Type B pancreatic cell (in vitro differentiated cells): Measurements from ENCODE around the gene ORC6. TPM values are rescaled to one million over a fixed set of nuclear protein-coding genes. Genes with fewer than 3 reads are reported as not detected.

Source experiments
- DNase-seq: peaks from one replicate; pipeline ENCODE4 v3.0.0; 2021; ENCODE audit warnings: mixed read lengths; ENCODE audit not compliant: unreplicated experiment; ENCODE audit errors: extremely low spot score
- H3K27ac Mint-ChIP-seq: 2 replicates; pipeline ENCODE4 v1.8.0; 2021; ENCODE audit warnings: mild to moderate bottlenecking, mixed read lengths
- H3K27me3 Mint-ChIP-seq: 2 replicates; pipeline ENCODE4 v1.8.0; 2021; ENCODE audit warnings: mixed read lengths
- H3K36me3 Mint-ChIP-seq: 2 replicates; pipeline ENCODE4 v1.8.0; 2021; ENCODE audit warnings: mixed read lengths
- H3K4me1 Mint-ChIP-seq: one replicate; pipeline ENCODE4 v1.8.0; 2021; ENCODE audit warnings: mixed read lengths; ENCODE audit not compliant: unreplicated experiment
- H3K4me3 Mint-ChIP-seq: 2 replicates; pipeline ENCODE4 v1.8.0; 2021; ENCODE audit warnings: mild to moderate bottlenecking, mixed read lengths
- H3K9me3 Mint-ChIP-seq: 2 replicates; pipeline ENCODE4 v1.8.0; 2021; ENCODE audit warnings: mixed read lengths
- CTCF ChIP-seq: fragments of 200-600 bp; sonication (generic); conservative IDR thresholded peaks from 2 replicates; pipeline ENCODE4 v1.5.0; 2021; ENCODE audit warnings: antibody characterized with exemption, mild to moderate bottlenecking
- total RNA-seq: library from RNA; stranded (reverse); gene quantifications from 2 replicates; pipeline ENCODE4 v1.2.1, GENCODE V29; 2021; ENCODE audit warnings: low replicate concordance

ORC6 gene
- total RNA-seq, 1 donor from 2014 or later = 48.8 TPM

- Mint-ChIP-seq H3K27me3 (no peaks in the 10 kb centered on the region), H3K4me1 (no peaks in the 10 kb centered on the region), H3K4me3 (no peak overlapping the region), H3K36me3 (no peaks in the 10 kb centered on the region), H3K9me3 (no peaks in the 10 kb centered on the region), H3K27ac (no peak overlapping the region)
- TF ChIP-seq CTCF = no peak
- DNase-seq = no peak
These were observed 25.5 kb downstream of the ORC6 start for GRCh38 chr16:46714797-46715591.

GRCh38 chr16:46715769-46716305 lies 26.4 kb downstream of the ORC6 start:
- no peak overlapping the region for H3K4me3 Mint-ChIP-seq
- no peak for DNase-seq
- H3K9me3 Mint-ChIP-seq = no peaks in the 10 kb centered on the region
- no peaks in the 10 kb centered on the region for H3K27me3 Mint-ChIP-seq
- H3K4me1 Mint-ChIP-seq = no peaks in the 10 kb centered on the region
- no peaks in the 10 kb centered on the region for H3K36me3 Mint-ChIP-seq
- no peak for TF ChIP-seq CTCF
- no peak overlapping the region for H3K27ac Mint-ChIP-seq

- Mint-ChIP-seq H3K36me3 (no peaks in the 10 kb centered on the region), H3K27me3 (no peaks in the 10 kb centered on the region), H3K9me3 (no peaks in the 10 kb centered on the region), H3K27ac (no peak overlapping the region), H3K4me3 (no peak overlapping the region), H3K4me1 (no peaks in the 10 kb centered on the region)
- TF ChIP-seq CTCF = no peak
- no peak for DNase-seq
These were observed 28.2 kb downstream of the ORC6 start for GRCh38 chr16:46717692-46718091.

- Mint-ChIP-seq H3K9me3 (no peaks in the 10 kb centered on the region), H3K4me1 (no peaks in the 10 kb centered on the region), H3K27me3 (no peaks in the 10 kb centered on the region), H3K4me3 (no peak overlapping the region), H3K36me3 (no peaks in the 10 kb centered on the region), H3K27ac (no peak overlapping the region)
- TF ChIP-seq CTCF = no peak
- DNase-seq = no peak
These were observed 28.8 kb downstream of the ORC6 start for GRCh38 chr16:46718214-46718613.

GRCh38 chr16:46719528-46719927 lies 30.1 kb downstream of the ORC6 start:
- H3K4me3 Mint-ChIP-seq = no peak overlapping the region
- H3K4me1 Mint-ChIP-seq = no peaks in the 10 kb centered on the region

More at GRCh38 chr16:46719528-46719927, 30.1 kb downstream of the ORC6 start:
- no peak for TF ChIP-seq CTCF
- H3K36me3 Mint-ChIP-seq = no peaks in the 10 kb centered on the region
- H3K9me3 Mint-ChIP-seq = no peaks in the 10 kb centered on the region
- H3K27ac Mint-ChIP-seq = no peak overlapping the region
- DNase-seq = no peak
- no peaks in the 10 kb centered on the region for H3K27me3 Mint-ChIP-seq
